Stomach (tissue), 4 donors: Measurements from ENCODE around the gene PRDM16.

Experiments used
- CTCF ChIP-seq, 7 experiments: fragments of 450-650 bp in 4 of 7; fragments of 200-600 bp in 3 of 7; sonication (generic) in 3 of 7; IDR thresholded peaks; one replicate each; pipeline ENCODE4 v1.5.1; 2016 to 2019; ENCODE audit warnings: antibody characterized with exemption in 7 of 7, control low read depth in 2 of 7, mild to moderate bottlenecking in 1 of 7
- POLR2A ChIP-seq, 4 donors: fragments of 450-650 bp; IDR thresholded peaks; one replicate each; pipeline ENCODE4 v1.6.1; 2016; ENCODE audit warnings: antibody characterized with exemption in 4 of 4, control low read depth in 2 of 4, mild to moderate bottlenecking in 1 of 4, moderate library complexity in 1 of 4
- POLR2AphosphoS5 ChIP-seq, 3 donors: sonication (generic); formaldehyde crosslinking; IDR thresholded peaks; one replicate each; pipeline ENCODE4 v1.6.1; 2016; ENCODE audit warnings: antibody characterized with exemption in 3 of 3

DNA sequence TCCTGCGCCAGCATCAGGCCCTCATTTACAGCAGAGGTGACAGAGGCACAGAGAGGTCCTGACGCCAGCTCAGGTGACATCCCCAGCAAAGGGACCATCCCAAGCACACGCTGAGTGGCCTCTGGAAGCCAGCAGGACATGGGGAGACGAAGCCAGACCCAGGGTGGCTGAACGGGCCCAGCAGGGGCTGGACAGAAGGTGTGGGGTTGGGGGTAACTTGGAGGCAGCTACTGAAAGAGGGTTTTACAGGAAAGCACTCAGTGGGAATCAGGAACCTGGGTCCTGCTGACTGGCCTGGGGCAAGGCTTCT, 383.8 kb downstream of the PRDM16 start:
- TF ChIP-seq POLR2A (IDR thresholded peaks at IDR 0.05), result no peak
- no peak for TF ChIP-seq CTCF (IDR thresholded peaks at IDR 0.05)
- TF ChIP-seq POLR2AphosphoS5 (IDR thresholded peaks at IDR 0.05), result no peak
